ENCODE results near the gene JAG2. TPM values are rescaled to one million over a fixed set of nuclear protein-coding genes. Genes with fewer than 3 reads are reported as not detected.

The JAG2 gene
- total RNA-seq, 1 experiment from 2014 or later = 43.7 TPM

DNA sequence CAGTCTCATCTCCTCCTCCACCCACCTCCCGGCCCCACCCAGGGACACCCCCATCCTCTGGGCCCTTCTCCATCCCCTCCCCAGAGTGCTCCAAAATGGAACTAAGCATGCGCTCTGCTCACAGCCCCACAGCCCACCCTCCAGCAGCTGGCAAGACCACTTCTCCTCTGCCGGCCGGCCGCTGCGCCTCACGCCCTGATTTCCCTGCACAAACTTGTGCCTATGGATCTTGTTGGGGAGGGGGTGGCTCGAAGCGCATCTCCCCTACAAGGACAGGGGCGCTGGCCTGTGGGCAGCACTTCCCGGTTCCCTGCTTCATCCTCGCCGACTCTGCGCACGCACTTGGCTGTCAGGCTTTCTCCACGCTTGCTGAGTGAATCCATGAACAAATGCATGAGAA lies 32.1 kb upstream of the JAG2 start:
- DNase-seq (ENCODE audit: low read depth, low spot score) (no peak), ATAC-seq (no peak)
- Histone ChIP-seq H3K4me1 (ENCODE audit: control insufficient read depth, insufficient read depth, low read length) (peaks cover 4% of the 10 kb centered on the region; the same call in 1 of the 2 replicates), H3K9me3 (ENCODE audit: control insufficient read depth, insufficient read depth, low read depth, low read length) (no peaks in the 10 kb centered on the region), H3K27me3 (ENCODE audit: control insufficient read depth, insufficient read depth, low read length) (no peaks in the 10 kb centered on the region), H3K27ac (ENCODE audit: low read length) (no peak overlapping the region), H3K36me3 (ENCODE audit: control insufficient read depth, insufficient read depth, low read length) (no peaks in the 10 kb centered on the region), H3K4me3 (ENCODE audit: low read depth in 2 of 2, low read length in 2 of 2) (no peak overlapping the region)
- intact Hi-C loops (cut with micrococcal nuclease; ENCODE audit: unreplicated experiment) = loop anchor here (5.0 kb wide), 1 partner anchor 82 kb away; no protein-coding TSS in a partner anchor
- TF ChIP-seq POLR2AphosphoS5 (IDR thresholded peaks at IDR 0.05; ENCODE audit: low read depth, low read length) (no peak), SIN3A (IDR thresholded peaks at IDR 0.05; ENCODE audit: borderline replicate concordance, insufficient read depth, low read depth, low read length) (no peak)
- TF ChIP-seq, protein P1, sequence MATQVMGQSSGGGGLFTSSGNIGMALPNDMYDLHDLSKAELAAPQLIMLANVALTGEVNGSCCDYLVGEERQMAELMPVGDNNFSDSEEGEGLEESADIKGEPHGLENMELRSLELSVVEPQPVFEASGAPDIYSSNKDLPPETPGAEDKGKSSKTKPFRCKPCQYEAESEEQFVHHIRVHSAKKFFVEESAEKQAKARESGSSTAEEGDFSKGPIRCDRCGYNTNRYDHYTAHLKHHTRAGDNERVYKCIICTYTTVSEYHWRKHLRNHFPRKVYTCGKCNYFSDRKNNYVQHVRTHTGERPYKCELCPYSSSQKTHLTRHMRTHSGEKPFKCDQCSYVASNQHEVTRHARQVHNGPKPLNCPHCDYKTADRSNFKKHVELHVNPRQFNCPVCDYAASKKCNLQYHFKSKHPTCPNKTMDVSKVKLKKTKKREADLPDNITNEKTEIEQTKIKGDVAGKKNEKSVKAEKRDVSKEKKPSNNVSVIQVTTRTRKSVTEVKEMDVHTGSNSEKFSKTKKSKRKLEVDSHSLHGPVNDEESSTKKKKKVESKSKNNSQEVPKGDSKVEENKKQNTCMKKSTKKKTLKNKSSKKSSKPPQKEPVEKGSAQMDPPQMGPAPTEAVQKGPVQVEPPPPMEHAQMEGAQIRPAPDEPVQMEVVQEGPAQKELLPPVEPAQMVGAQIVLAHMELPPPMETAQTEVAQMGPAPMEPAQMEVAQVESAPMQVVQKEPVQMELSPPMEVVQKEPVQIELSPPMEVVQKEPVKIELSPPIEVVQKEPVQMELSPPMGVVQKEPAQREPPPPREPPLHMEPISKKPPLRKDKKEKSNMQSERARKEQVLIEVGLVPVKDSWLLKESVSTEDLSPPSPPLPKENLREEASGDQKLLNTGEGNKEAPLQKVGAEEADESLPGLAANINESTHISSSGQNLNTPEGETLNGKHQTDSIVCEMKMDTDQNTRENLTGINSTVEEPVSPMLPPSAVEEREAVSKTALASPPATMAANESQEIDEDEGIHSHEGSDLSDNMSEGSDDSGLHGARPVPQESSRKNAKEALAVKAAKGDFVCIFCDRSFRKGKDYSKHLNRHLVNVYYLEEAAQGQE (IDR thresholded peaks at IDR 0.05; ENCODE audit: insufficient read depth in 1 of 2, low read depth in 2 of 2, low read length in 1 of 2) = no peak
- ChIA-PET CTCF (no interaction called here), POLR2A (no interaction called here)
- no TSS peak for BruUV-seq (replicated peaks)
- in situ Hi-C loops (cut with HindIII; ENCODE audit: low pct_unique_long_range_greater_than_20kb, low sequenced_read_pairs) = no loop called here

DNA sequence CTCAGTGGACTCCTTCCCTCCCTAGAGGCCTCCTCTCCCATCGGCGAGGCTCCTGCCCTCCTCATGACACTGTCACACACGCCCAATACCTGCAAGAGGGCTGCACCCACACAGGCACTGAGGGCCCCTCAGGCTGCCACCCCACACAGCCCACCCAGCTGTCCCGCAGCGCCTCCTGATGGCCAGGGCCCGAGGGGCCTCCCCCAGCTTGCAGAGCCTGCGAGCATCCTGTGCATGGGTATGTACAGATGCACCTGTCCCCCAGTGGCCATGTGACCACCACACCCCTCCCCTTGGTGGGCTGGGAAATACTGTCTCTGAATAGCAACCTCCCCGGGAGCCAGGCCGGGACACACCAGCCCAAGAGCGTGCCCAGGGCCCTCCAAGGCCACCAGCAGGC lies 31.5 kb upstream of the JAG2 start:
- peaks cover 4% of the 10 kb centered on the region; the same call in 1 of the 2 replicates for H3K4me1 ChIP-seq (ENCODE audit: control insufficient read depth, insufficient read depth, low read length)
- ChIA-PET CTCF (no interaction called here), POLR2A (no interaction called here)
- H3K27ac ChIP-seq (ENCODE audit: low read length) = no peak overlapping the region
- intact Hi-C loops (cut with micrococcal nuclease; ENCODE audit: unreplicated experiment) (loop anchor here (5.0 kb wide), 1 partner anchor 82 kb away; no protein-coding TSS in a partner anchor), in situ Hi-C loops (cut with HindIII; ENCODE audit: low pct_unique_long_range_greater_than_20kb, low sequenced_read_pairs) (no loop called here)
- H3K4me3 ChIP-seq (ENCODE audit: low read depth in 2 of 2, low read length in 2 of 2) = no peak overlapping the region
- TF ChIP-seq, protein P2, sequence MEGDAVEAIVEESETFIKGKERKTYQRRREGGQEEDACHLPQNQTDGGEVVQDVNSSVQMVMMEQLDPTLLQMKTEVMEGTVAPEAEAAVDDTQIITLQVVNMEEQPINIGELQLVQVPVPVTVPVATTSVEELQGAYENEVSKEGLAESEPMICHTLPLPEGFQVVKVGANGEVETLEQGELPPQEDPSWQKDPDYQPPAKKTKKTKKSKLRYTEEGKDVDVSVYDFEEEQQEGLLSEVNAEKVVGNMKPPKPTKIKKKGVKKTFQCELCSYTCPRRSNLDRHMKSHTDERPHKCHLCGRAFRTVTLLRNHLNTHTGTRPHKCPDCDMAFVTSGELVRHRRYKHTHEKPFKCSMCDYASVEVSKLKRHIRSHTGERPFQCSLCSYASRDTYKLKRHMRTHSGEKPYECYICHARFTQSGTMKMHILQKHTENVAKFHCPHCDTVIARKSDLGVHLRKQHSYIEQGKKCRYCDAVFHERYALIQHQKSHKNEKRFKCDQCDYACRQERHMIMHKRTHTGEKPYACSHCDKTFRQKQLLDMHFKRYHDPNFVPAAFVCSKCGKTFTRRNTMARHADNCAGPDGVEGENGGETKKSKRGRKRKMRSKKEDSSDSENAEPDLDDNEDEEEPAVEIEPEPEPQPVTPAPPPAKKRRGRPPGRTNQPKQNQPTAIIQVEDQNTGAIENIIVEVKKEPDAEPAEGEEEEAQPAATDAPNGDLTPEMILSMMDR (IDR thresholded peaks at IDR 0.05) = peak; percentile 42; the same call in 1 of the 2 replicates
- TF ChIP-seq, protein P1 (IDR thresholded peaks at IDR 0.05; ENCODE audit: insufficient read depth in 1 of 2, low read depth in 2 of 2, low read length in 1 of 2) = no peak
- no peak for TF ChIP-seq SIN3A (IDR thresholded peaks at IDR 0.05; ENCODE audit: borderline replicate concordance, insufficient read depth, low read depth, low read length)
- no peak for TF ChIP-seq POLR2AphosphoS5 (IDR thresholded peaks at IDR 0.05; ENCODE audit: low read depth, low read length)
- BruUV-seq (replicated peaks) = no TSS peak
- H3K9me3 ChIP-seq (ENCODE audit: control insufficient read depth, insufficient read depth, low read depth, low read length) = no peaks in the 10 kb centered on the region
- H3K27me3 ChIP-seq (ENCODE audit: control insufficient read depth, insufficient read depth, low read length) = no peaks in the 10 kb centered on the region
- no peaks in the 10 kb centered on the region for H3K36me3 ChIP-seq (ENCODE audit: control insufficient read depth, insufficient read depth, low read length)
- ATAC-seq (no peak), DNase-seq (ENCODE audit: low read depth, low spot score) (no peak)

All from Panc1 (cell line).